Neutrophil (primary cell): ENCODE data around the gene DENR.

Experiments used
- H3K27ac ChIP-seq: fragments of 200-600 bp; sonication (generic); 2 replicates; pipeline ENCODE4 v1.5.1; 2016; ENCODE audit warnings: mild to moderate bottlenecking, moderate library complexity
- H3K27me3 ChIP-seq: fragments of 200-600 bp; sonication (generic); 2 replicates; pipeline ENCODE4 v1.6.0; 2016; ENCODE audit warnings: mild to moderate bottlenecking
- H3K36me3 ChIP-seq: fragments of 200-600 bp; sonication (generic); 2 replicates; pipeline ENCODE4 v1.5.1; 2017
- H3K4me1 ChIP-seq, 2 experiments: fragments of 200-600 bp in 1 of 2; sonication (generic) in 1 of 2; 1 replicate in 1 of 2; 2 replicates in 1 of 2; pipeline versions ENCODE4 v1.5.1 to v1.6.1; 2013 to 2016; ENCODE audit warnings: low read depth in 1 of 2, low read length in 1 of 2, mild to moderate bottlenecking in 1 of 2, moderate library complexity in 1 of 2; ENCODE audit not compliant: control insufficient read depth in 1 of 2, insufficient read depth in 1 of 2
- H3K4me3 ChIP-seq, 2 experiments: fragments of 200-600 bp in 1 of 2; sonication (generic) in 1 of 2; 1 replicate in 1 of 2; 2 replicates in 1 of 2; pipeline ENCODE4 v1.5.1; 2013 to 2016; ENCODE audit warnings: low read depth in 1 of 2, low read length in 1 of 2, mild to moderate bottlenecking in 1 of 2, moderate library complexity in 1 of 2
- H3K9me3 ChIP-seq: fragments of 200-600 bp; sonication (generic); 2 replicates; pipeline ENCODE4 v1.5.1; 2016
- TF ChIP-seq, protein P1 (sequence below): fragments of 200-600 bp; sonication (generic); IDR thresholded peaks from 2 replicates; pipeline ENCODE4 v1.5.1; 2016; ENCODE audit warnings: antibody characterized with exemption

Gene DENR

DNA sequence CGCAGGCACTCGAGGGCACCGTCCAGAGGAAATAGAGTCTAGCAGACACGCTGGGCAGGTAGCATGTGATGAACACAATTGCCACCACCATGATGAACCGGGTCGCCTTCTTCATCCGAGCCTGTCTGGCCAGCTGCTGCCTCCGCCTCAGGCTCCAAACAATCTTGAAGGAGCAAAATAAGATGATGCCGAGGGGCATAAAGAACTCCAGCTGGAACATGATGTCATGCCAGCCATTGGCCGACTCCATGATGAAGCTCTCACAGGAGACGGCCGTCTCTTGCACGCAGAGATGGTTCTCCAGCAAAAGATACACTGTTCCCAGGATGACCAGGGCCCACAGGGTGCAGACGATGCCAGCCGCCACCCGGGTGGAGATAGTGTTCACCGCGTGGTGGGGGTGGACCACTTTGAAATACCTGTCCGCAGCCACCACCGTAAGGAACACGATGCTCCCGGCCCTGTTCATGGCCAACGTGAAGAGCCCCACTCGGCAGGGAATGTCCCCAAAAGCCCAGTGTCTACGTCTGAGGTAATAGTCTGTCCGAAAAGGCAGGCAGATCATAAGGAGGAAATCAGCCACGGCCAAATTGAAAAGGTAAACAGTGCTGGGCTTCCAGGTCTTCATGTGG is 22.9 kb upstream of the DENR start:
- H3K4me1 ChIP-seq, result peaks cover 62 to 66% of the 10 kb centered on the region in 2 experiments
- TF ChIP-seq, protein P1, sequence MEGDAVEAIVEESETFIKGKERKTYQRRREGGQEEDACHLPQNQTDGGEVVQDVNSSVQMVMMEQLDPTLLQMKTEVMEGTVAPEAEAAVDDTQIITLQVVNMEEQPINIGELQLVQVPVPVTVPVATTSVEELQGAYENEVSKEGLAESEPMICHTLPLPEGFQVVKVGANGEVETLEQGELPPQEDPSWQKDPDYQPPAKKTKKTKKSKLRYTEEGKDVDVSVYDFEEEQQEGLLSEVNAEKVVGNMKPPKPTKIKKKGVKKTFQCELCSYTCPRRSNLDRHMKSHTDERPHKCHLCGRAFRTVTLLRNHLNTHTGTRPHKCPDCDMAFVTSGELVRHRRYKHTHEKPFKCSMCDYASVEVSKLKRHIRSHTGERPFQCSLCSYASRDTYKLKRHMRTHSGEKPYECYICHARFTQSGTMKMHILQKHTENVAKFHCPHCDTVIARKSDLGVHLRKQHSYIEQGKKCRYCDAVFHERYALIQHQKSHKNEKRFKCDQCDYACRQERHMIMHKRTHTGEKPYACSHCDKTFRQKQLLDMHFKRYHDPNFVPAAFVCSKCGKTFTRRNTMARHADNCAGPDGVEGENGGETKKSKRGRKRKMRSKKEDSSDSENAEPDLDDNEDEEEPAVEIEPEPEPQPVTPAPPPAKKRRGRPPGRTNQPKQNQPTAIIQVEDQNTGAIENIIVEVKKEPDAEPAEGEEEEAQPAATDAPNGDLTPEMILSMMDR, result no peak
- H3K36me3 ChIP-seq, result no peaks in the 10 kb centered on the region
- H3K27me3 ChIP-seq, result no peaks in the 10 kb centered on the region
- H3K27ac ChIP-seq, result no peak overlapping the region
- H3K4me3 ChIP-seq, result no peak overlapping the region
- H3K9me3 ChIP-seq, result no peaks in the 10 kb centered on the region

- no peaks in the 10 kb centered on the region for H3K9me3 ChIP-seq
- no peak within 1 kb of the TSS for H3K4me3 ChIP-seq
- H3K27me3 ChIP-seq, result no peaks in the 10 kb centered on the region
- peak within 1 kb of the TSS; percentile 85 for H3K27ac ChIP-seq
- peaks cover 58 to 59% of the 10 kb centered on the region in 2 experiments for H3K4me1 ChIP-seq
- TF ChIP-seq, protein P1, result no peak
- no peaks in the 10 kb centered on the region for H3K36me3 ChIP-seq
Observed at GRCh38 chr12:122730215-122731014, 22.2 kb upstream of the DENR start, which contains the start of gene HCAR1. Gene HCAR1, minus strand, starts transcription at chr12:122730844. Its CDS starts 505 bp downstream, at chr12:122730339.

GRCh38 chr12:122732170-122732569 is 20.5 kb upstream of the DENR start:
- H3K9me3 ChIP-seq, result no peaks in the 10 kb centered on the region
- no peaks in the 10 kb centered on the region for H3K27me3 ChIP-seq
- no peaks in the 10 kb centered on the region for H3K36me3 ChIP-seq
- H3K4me1 ChIP-seq, result peaks cover 41 to 42% of the 10 kb centered on the region in 2 experiments
- TF ChIP-seq, protein P1, result no peak
- peak overlapping the region; percentile 3 to 26 for H3K4me3 ChIP-seq
- H3K27ac ChIP-seq, result peak overlapping the region; percentile 85

- H3K4me1 ChIP-seq, result peaks cover 41% of the 10 kb centered on the region in 2 experiments
- TF ChIP-seq, protein P1, result no peak
- H3K9me3 ChIP-seq, result no peaks in the 10 kb centered on the region
- H3K27me3 ChIP-seq, result no peaks in the 10 kb centered on the region
- H3K27ac ChIP-seq, result peak overlapping the region; percentile 85
- H3K36me3 ChIP-seq, result no peaks in the 10 kb centered on the region
- peak overlapping the region; percentile 3 to 26 for H3K4me3 ChIP-seq
Observed at GRCh38 chr12:122732611-122733010, 20.0 kb upstream of the DENR start.

DNA sequence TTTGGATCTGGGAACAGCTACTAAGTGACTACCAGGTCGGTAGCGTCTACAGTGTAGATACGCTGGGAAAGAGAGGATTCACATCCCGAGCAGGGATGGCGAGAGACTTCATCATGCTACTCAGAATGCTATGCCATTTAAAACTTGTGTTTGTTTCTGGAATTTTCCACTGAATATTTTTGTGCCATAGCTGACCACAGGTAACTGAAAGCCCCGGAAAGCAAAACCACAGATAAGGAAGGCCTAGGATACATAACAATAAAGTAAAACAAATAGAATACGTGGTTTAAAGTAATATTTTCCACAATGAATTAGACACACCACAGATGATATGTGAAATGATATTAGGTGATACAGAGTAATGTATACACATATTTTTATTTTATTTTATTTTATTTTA is 14.1 kb upstream of the DENR start:
- Histone ChIP-seq H3K27ac (peak overlapping the region; percentile 18), H3K9me3 (no peaks in the 10 kb centered on the region)
- TF ChIP-seq, protein P1, result no peak

More for the DNA sequence above, 14.1 kb upstream of the DENR start:
- Histone ChIP-seq H3K4me3 (no peak overlapping the region), H3K4me1 (peaks cover 25 to 29% of the 10 kb centered on the region in 2 experiments), H3K36me3 (no peaks in the 10 kb centered on the region), H3K27me3 (no peaks in the 10 kb centered on the region)
